CD4-positive, alpha-beta T cell treated with Interleukin-21 for 1 hour (primary cell): ENCODE results near the gene TRAF1.

Experiments
- DNase-seq: peaks from one replicate; pipeline ENCODE4 v3.0.0-alpha.2; 2020

The TRAF1 gene

DNA sequence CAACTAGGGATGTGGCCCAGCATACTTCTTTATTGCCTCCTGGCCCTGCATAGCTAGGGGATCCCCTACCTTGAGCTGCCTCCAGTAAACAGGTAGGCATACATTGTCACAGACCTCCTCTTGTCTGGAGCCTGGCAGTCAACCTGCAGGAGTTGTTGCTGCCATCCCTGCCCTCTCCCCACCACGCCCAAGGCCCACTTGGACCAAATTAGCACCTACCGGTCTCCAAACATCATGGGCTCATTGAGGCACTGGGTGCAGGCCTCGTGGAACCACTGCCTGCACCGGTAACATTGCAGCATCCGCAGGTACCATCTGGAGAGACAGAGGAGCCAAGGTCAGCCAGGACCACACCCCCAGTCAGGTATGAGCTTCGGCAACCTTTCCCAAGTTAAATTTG, 59.9 kb downstream of the TRAF1 start:
- no peak for DNase-seq

DNA sequence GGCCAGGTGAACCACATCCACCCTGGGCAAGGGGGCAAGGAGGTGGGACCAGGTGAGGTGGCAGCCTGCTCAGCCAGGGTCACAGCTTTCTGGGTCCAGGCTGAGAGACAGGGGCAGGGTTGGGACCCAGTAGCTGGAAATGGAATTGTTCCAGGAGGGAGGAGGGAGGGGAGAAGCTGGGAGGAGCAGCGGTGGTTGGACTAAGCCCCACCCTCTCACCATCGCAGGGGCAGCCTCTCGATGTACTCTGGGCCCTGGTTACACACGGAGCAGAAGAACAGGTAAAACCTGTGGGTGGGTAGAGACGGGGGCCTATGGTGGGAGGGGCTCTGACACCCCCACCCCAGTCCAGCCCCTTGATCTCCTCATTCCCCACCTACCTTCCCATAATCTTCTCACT, 60.8 kb downstream of the TRAF1 start:
- DNase-seq: no peak

DNA sequence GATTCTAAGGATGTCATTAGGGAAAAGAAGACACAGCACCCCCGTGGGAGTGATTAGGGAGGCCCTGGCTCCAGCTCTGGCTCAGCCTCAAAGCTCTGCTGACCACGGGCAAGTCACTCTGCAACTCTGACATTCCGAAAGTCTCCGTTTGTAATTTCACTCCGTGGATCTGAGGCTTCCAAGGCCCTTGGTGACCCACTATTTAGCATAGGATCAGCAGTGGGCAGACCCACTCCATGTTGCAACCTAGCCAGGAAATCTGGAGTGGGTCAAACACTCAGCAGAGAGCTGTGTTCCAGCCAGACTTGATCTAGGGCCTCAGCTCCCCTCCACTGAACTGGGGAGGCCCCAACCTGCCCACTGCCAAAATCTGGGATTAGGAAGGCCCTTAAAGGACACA, 61.4 kb downstream of the TRAF1 start:
- no peak for DNase-seq

DNA sequence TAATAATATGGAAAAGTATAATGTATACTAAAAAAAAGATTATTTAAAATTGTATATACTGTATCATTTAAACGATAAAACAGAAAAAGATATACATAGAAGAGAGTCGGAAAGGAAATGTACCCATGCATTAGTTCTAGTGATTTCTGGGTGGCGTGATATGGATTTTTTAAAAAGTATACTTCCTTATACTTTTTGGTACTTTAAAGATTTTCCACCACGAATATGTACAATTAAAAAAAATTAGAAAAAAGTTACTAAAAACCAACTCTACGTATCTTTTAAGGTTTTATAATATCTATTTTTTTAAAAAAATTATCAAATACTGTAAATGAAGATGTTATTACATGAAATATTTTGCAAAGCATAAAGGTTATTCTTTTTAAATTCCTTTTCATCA, 61.9 kb downstream of the TRAF1 start:
- DNase-seq: no peak

DNA sequence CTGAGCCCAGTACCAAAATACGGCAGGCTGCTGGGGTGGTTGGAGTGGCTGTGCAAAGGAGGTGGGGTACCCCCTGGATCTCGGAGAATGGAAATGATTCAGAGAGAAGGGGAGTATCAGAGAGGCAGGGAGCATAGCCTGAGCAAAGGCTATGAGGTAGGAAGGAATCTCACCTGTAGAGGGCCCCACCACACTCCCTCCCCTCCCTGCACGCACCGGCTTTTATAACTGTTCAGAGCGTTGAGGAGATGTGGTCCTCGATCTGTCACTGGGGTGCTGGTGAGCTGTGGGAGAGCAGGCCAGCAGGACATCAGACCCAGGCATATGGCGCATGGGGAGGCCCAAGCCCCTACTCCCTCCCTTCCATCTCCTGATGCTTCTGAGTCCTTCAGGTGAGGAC, 62.8 kb downstream of the TRAF1 start:
- DNase-seq: no peak

DNA sequence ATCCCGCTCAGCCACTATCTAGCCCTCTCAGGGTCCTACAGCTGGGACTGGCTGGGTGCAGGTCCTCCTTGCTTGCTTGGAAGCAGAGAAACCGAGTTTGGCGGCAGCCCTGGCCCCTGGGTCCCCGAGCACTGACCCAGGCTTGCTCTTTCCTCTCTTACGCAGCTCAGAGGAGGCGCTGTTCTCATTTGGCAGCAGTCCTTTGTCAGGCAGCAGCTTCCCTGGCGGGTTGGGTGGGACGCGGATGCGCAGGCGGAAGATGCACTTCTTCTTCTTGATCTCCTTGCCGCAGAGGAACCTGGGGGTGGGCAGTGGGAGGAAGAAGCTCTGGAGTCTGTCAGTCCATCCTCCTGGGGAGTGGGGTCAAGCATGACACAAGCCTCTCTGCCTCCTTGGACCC, 64.1 kb downstream of the TRAF1 start:
- no peak for DNase-seq

DNA sequence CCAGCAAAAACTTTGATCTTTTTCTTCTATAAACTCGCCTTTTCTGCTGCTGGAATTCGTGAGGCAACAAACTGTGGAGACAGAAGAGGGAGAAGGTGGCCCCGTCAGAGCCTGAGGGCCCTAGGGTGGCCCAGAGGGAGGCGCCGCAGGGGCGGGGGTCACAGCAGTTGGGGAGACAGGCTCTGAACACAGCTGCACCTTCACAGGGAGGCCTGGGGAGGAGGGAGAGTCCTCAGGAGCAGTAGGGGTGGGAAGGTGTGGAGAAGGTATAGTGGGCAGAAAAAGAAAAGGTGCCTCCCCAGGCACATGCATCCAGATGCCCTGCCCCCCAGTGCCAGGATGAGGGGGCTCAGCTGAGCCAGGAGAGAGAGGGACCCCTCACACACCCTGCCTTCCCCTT, 64.7 kb downstream of the TRAF1 start:
- DNase-seq: no peak

DNA sequence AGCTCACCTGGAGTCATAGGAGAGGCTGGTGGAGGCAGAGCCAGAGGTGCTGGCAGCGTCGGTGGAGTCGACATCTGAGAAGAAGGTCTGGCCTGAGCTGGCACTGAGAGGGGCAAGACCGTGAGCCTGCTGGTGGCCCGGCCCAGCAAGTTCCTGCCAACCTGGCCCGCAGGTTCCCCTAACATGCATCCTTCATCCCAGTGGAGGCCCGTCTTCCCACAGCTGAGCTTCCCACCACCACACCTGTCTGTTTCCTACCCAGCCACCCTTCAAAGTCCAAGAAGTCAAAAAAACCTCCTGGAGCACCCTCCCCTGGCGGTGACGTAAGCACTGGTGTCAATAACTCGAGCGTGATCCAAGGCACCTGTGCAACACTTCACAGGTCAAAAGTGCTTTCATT, 66.5 kb downstream of the TRAF1 start:
- no peak for DNase-seq

DNA sequence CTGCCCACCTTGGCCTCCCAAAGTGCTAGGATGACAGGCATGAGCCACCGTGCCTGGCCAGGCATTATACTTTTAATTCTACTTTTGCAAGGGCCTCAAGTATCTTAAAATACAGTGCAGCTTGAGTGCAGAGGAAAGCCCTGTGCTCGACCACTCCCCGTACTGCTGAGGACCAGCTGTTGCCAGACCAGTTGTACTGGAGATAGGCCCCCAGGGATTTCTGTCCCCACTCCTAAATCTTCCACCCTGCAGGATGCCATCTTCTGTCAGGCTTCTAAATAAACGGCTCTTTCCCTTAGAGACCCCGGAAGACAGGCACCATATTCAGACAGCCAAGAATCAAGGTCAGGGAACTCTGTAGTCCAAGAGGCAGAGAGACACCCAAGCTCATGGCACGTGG, 67.2 kb downstream of the TRAF1 start:
- no peak for DNase-seq

DNA sequence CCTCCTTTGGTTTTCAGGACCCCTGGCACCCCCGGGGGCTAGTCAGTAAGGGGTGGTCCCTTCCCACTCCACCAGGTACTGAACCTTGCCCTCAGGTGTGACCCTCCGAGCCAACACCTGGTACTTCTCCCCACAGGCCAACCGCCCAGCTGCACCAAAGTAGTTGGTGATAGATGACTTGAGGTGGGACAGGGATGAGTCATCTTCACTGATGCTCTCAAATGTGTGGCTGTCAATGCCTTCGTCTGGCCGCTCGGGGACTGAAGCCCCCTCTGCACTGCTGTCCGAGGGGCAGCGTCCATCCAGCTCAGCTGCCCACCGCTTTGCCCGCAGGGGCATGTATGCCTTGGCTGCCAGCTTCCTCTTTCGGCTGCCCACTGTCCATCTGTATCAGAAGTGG, 68.7 kb downstream of the TRAF1 start:
- DNase-seq: no peak

DNA sequence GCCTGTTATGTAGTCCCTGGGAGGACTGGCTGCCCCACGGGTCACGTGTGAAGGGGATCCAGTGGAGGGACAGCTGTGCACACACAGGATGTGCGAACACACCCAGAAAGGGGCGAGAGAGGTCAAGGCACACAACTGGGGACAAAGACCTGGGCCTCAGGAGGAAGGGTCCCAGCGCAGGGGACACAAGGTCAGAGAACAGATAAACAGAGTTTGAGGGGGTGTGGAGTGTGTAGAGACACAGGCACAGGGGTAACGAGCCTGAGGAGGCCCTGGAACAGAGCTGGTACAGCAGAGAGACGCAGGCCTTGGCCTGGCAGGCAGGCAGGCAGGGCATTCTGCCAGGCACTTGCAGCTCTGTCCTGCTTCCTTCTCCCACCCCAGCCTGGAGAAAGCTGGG, 69.1 kb downstream of the TRAF1 start:
- no peak for DNase-seq

DNA sequence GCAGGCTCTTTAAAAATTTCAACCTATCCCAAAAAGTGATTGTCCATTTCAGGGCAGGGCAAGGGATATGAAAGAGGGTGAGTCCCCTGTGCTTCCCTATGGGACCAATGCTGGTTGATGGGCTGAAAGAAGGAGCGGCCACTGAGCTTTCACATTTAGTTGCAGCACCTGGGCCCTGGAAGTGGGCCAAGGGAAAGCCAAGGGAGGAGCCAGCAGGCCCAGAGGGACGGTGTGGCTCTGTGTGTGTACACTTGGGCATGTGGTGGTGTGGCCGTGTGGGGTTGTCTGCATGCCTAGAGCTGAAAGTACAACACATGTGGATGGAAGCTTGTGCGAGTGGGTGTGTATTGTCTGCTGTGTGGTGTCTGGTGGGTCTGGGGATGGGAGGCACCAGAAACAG, 69.9 kb downstream of the TRAF1 start:
- DNase-seq: no peak

DNA sequence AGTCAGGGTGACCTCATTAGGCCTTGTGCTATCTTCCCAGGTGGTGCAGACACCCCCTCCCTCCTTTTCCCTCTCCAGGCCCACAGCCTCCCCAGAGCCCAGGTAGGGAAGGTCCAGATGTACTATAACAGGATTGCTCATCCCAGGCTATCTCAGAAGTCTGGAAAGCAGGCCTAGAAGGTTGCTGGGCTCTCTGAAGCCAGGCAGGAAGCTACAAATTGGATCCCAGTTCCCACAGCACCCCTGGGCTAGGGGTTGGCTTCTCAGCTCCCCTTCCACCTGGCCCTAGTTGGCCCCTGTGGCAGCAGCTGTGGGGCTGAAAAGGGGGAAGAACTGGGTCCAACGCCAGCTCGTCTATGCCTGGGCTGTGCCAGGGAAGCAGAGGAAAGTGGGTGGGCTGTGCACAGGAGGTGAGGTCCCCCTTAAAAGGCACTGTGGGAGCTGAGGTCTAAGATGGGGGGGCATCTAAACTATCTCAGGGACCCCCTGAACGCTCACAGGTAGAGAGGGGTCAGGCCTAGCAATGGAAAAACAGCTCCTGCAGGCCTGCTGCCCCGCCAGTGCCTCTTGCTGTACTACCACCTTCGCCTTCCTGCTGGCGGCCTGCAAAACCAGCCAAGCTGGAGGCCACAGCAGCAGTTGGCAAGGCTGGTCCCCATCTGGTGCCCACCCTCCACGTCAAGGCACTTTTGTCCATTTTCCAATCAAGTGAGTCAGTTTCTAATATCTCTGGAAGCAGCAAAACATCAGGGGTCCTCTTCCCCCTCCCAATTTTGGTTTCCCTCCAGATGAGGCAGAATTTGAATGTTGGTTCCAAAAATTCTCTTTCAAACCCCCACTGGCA, 70.5 kb downstream of the TRAF1 start:
- DNase-seq: no peak

DNA sequence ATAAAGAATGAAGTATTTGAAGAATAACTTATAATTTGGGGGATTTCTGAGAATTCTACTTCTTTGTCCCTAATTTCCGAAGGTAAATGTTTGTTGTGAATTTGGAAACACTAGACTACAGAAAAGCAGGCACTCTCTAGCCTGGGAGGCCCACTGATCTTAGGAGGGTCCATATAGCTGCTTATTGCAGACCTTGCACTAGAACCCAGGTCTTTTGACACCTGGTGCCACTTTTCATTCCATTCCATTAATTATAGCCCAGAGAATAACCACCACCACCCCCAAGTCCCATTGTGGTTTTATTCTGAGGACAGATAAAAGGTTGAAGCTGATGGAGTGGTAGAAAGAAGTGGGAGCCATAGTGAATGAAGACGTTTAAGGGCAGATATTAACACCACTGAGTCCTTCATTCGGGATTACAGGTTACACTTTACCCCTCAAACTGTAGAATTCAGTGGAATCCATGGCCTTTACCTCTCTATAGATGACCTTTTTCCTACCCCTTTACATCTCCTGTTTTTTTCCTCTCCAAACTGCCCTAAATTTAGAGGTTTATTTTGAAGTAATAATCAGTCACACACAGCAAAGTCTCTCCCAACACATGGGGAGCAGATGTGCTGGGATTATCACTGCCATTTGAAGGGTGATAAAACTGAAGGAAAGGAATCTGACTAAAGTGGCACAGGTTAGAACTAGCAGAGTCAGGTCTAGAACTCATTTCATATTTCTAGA, 71.8 kb downstream of the TRAF1 start:
- no peak for DNase-seq

DNA sequence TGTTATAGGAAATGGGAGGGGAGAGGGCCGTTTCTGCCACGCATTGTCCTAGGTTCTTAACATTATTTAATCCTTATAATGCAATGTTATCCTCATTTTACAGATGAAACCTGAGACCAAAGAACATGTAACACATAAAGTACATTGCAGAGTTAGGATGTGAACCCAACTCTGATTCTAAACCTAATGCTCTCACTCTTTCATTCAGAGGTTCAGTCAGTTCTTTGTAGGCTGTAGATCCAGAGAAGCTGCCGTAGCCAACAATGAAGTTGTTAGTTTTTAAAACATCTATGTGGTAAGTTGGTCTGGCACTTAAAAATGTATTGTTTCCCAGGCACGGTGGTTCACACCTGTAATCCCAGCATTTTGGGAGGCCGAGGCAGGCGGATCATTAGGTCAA, 73.4 kb downstream of the TRAF1 start:
- no peak for DNase-seq
